GM23338 (cell line): ENCODE results near the gene FRAT1. TPM values are rescaled to one million over a fixed set of nuclear protein-coding genes. Genes with fewer than 3 reads are reported as not detected.

Experiments used
- ATAC-seq: fragments of 200-7000 bp; cut with Tn5 transposase; 3 replicates; pipeline ENCODE4 v1.9.1; 2020
- DNase-seq: peaks from one replicate; pipeline ENCODE4 v3.0.0-alpha.2; 2015; ENCODE audit warnings: low spot score
- H2AFZ ChIP-seq: fragments of 200-600 bp; sonication (generic); 2 replicates; pipeline ENCODE4 v1.8.0; 2016; ENCODE audit warnings: antibody characterized with exemption, mild to moderate bottlenecking, moderate library complexity
- H3F3A ChIP-seq: fragments of 200-600 bp; sonication (generic); replicated peaks from 2 replicates; pipeline ENCODE4 v1.8.0; 2017; ENCODE audit warnings: antibody characterized with exemption, mixed run types, low read depth
- H3K27ac ChIP-seq: fragments of 200-600 bp; sonication (generic); 2 replicates; pipeline ENCODE4 v1.6.1; 2016; ENCODE audit warnings: low read depth
- H3K27me3 ChIP-seq: fragments of 200-600 bp; sonication (generic); 2 replicates; pipeline ENCODE4 v1.8.0; 2016; ENCODE audit warnings: mild to moderate bottlenecking, mixed run types, moderate library complexity; ENCODE audit not compliant: insufficient read depth
- H3K36me3 ChIP-seq: fragments of 200-600 bp; sonication (generic); 2 replicates; pipeline ENCODE4 v1.8.0; 2016; ENCODE audit warnings: mild to moderate bottlenecking; ENCODE audit not compliant: insufficient read depth
- H3K4me1 ChIP-seq: fragments of 200-600 bp; sonication (generic); 2 replicates; pipeline ENCODE4 v1.8.0; 2016; ENCODE audit warnings: mild to moderate bottlenecking, moderate library complexity; ENCODE audit not compliant: insufficient read depth
- H3K4me2 ChIP-seq: fragments of 200-600 bp; sonication (generic); 2 replicates; pipeline ENCODE4 v1.7.1; 2017; ENCODE audit warnings: mixed run types
- H3K4me3 ChIP-seq: fragments of 200-600 bp; sonication (generic); 2 replicates; pipeline ENCODE4 v1.6.1; 2016; ENCODE audit warnings: mixed run types
- H3K79me2 ChIP-seq: fragments of 200-600 bp; sonication (generic); replicated peaks from 2 replicates; pipeline ENCODE4 v1.8.0; 2017; ENCODE audit warnings: mild to moderate bottlenecking; ENCODE audit not compliant: insufficient read depth
- H3K9me2 ChIP-seq: fragments of 200-600 bp; sonication (generic); 2 replicates; pipeline ENCODE4 v1.8.0; 2017; ENCODE audit not compliant: insufficient read depth
- H4K20me1 ChIP-seq: fragments of 200-600 bp; sonication (generic); replicated peaks from 2 replicates; pipeline ENCODE4 v1.8.0; 2017; ENCODE audit warnings: mild to moderate bottlenecking; ENCODE audit not compliant: insufficient read depth
- H3K27ac Mint-ChIP-seq: 2 replicates; pipeline ENCODE4 v1.8.0; 2020; ENCODE audit warnings: inconsistent platforms, mild to moderate bottlenecking, moderate library complexity, mixed read lengths
- H3K27me3 Mint-ChIP-seq: 3 replicates; pipeline ENCODE4 v1.8.0; 2022; ENCODE audit warnings: low read depth, mild to moderate bottlenecking, moderate library complexity, mixed read lengths, inconsistent platforms; ENCODE audit not compliant: insufficient read depth, poor library complexity
- H3K36me3 Mint-ChIP-seq: 3 replicates; pipeline ENCODE4 v1.8.0; 2021; ENCODE audit warnings: low read depth, mild to moderate bottlenecking, inconsistent platforms, moderate library complexity, mixed read lengths
- H3K4me1 Mint-ChIP-seq: 3 replicates; pipeline ENCODE4 v1.8.0; 2020; ENCODE audit warnings: mild to moderate bottlenecking, inconsistent platforms, mixed read lengths
- H3K4me3 Mint-ChIP-seq: 3 replicates; pipeline ENCODE4 v1.8.0; 2021; ENCODE audit warnings: moderate library complexity, mild to moderate bottlenecking, inconsistent platforms, mixed read lengths
- H3K9me3 Mint-ChIP-seq: 3 replicates; pipeline ENCODE4 v1.8.0; 2020; ENCODE audit warnings: moderate library complexity, mild to moderate bottlenecking, inconsistent platforms, mixed read lengths
- JUNB ChIP-seq: IDR thresholded peaks from one replicate; pipeline ENCODE4 v1.6.1; 2016; ENCODE audit warnings: antibody characterized with exemption; ENCODE audit not compliant: unreplicated experiment
- POLR2AphosphoS5 ChIP-seq: IDR thresholded peaks from 2 replicates; pipeline ENCODE4 v1.6.1; 2016; ENCODE audit warnings: antibody characterized with exemption, low read depth
- ZNF331 ChIP-seq: fragments of 250-450 bp; sonication (Bioruptor Pico); IDR thresholded peaks from 2 replicates; pipeline ENCODE4 v1.5.0; 2020; ENCODE audit warnings: low read depth, mild to moderate bottlenecking, moderate library complexity
- polyA plus RNA-seq: library from polyadenylated mRNA; unstranded; fragments of >200 nt; fragmentation: Nextera tagmentation; extraction: Ambion mirVana; gene quantifications from 2 replicates; pipeline ENCODE4 v1.2.1, GENCODE V29; 2016
- total RNA-seq: library from RNA; depleted of rRNA; stranded (reverse); fragments of >200 nt; shearing (Covaris generic); gene quantifications from 2 replicates; pipeline ENCODE4 v1.2.3, GENCODE V29; 2014
- TF ChIP-seq, protein P1 (sequence below), 2 experiments: fragments of 200-600 bp in 1 of 2; sonication (generic) in 1 of 2; conservative IDR thresholded peaks; 2 replicates each; pipeline versions ENCODE4 v1.5.1 to v1.6.1; 2016 to 2017; ENCODE audit warnings: antibody characterized with exemption in 2 of 2, low read depth in 2 of 2, mild to moderate bottlenecking in 2 of 2, moderate library complexity in 1 of 2
- TF ChIP-seq, protein P2 (sequence below): IDR thresholded peaks from one replicate; pipeline ENCODE4 v1.6.1; 2018; ENCODE audit warnings: antibody characterized with exemption; ENCODE audit not compliant: unreplicated experiment

Gene FRAT1
- total and polyA plus RNA-seq, 2 experiments from 2014 or later, result 1.4 to 8.5 TPM

DNA sequence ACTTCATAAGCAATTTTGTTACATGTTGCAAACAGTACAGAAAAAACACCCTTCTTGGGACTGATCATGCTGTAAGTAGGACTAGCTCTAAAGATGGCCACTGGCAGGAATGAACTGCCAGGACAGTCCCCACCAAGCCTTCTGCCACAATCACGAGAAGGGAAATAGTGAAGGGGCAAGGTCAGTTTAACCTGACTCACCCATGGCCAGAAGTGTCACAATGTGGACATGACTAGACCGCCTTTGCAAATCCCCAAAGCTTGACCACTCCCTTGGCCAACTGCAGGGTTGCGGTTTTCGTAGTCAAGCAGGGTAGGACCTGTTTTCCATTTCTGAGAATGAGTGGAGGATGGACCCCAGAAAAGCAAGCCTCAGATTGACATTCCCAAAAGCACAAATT, 34.9 kb downstream of the FRAT1 start:
- Histone ChIP-seq H3K9me2 (no peaks in the 10 kb centered on the region), H3K4me1 (0 out of 2 replicates have a peak, but pooled peaks cover 2% of the 10 kb centered on the region), H4K20me1 (no peaks in the 10 kb centered on the region; the same call in 1 of the 2 replicates), H3K36me3 (peaks cover 11% of the 10 kb centered on the region; the same call in 1 of the 2 replicates), H3K79me2 (no peaks in the 10 kb centered on the region), H3F3A (peaks cover 18% of the 10 kb centered on the region), H3K27me3 (no peaks in the 10 kb centered on the region), H3K4me2 (no peak overlapping the region), H2AFZ (no peak overlapping the region), H3K4me3 (no peak overlapping the region), H3K27ac (peak overlapping the region; percentile 63; the same call in 1 of the 2 replicates)
- peaks cover 5% of the 10 kb centered on the region; the same call in 2 of the 3 replicates for H3K4me1 Mint-ChIP-seq
- TF ChIP-seq POLR2AphosphoS5, result no peak
- H3K9me3 Mint-ChIP-seq, result no peaks in the 10 kb centered on the region
- H3K36me3 Mint-ChIP-seq, result peaks cover 38% of the 10 kb centered on the region
- no peak for DNase-seq
- peaks cover 10% of the 10 kb centered on the region for H3K27me3 Mint-ChIP-seq
- no peak for ATAC-seq
- H3K4me3 Mint-ChIP-seq, result no peak overlapping the region
- no peak overlapping the region for H3K27ac Mint-ChIP-seq

DNA sequence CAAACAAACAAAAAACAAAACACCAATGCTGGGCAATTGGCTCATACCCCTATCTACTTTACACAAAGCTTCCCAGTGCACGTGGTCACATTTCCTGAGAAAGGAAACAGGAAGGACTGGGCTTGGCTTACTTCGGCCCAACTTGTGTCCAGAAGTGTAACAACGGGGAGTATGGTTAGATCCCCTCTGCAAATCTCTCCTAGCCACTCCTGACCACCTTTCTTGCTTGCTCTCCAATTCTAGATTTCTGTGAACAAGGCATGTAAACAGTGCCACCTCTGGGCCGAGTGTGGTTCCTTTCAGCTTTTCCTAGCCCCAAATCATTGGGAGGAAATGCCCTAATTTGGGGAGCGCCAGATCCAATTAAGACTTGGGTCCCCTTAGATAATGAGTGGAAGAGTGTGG, 36.5 kb downstream of the FRAT1 start:
- H3F3A ChIP-seq, result peaks cover 10% of the 10 kb centered on the region
- Mint-ChIP-seq H3K27me3 (peaks cover 10% of the 10 kb centered on the region), H3K36me3 (peaks cover 48% of the 10 kb centered on the region), H3K4me1 (peaks cover 5% of the 10 kb centered on the region; the same call in 2 of the 3 replicates), H3K27ac (peak overlapping the region; percentile 90), H3K9me3 (no peaks in the 10 kb centered on the region), H3K4me3 (no peak overlapping the region)
- TF ChIP-seq, protein P1, sequence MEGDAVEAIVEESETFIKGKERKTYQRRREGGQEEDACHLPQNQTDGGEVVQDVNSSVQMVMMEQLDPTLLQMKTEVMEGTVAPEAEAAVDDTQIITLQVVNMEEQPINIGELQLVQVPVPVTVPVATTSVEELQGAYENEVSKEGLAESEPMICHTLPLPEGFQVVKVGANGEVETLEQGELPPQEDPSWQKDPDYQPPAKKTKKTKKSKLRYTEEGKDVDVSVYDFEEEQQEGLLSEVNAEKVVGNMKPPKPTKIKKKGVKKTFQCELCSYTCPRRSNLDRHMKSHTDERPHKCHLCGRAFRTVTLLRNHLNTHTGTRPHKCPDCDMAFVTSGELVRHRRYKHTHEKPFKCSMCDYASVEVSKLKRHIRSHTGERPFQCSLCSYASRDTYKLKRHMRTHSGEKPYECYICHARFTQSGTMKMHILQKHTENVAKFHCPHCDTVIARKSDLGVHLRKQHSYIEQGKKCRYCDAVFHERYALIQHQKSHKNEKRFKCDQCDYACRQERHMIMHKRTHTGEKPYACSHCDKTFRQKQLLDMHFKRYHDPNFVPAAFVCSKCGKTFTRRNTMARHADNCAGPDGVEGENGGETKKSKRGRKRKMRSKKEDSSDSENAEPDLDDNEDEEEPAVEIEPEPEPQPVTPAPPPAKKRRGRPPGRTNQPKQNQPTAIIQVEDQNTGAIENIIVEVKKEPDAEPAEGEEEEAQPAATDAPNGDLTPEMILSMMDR (conservative IDR thresholded peaks at IDR 0.05; ENCODE audit: low read depth in 2 of 2), result peak; percentile 75 to 84
- no peak for TF ChIP-seq ZNF331 (CRISPR knock-in tag)
- peaks cover 11% of the 10 kb centered on the region; the same call in 1 of the 2 replicates for H3K36me3 ChIP-seq
- no peaks in the 10 kb centered on the region; the same call in 1 of the 2 replicates for H4K20me1 ChIP-seq
- DNase-seq, result peak; percentile 74
- H3K9me2 ChIP-seq, result no peaks in the 10 kb centered on the region
- no peak overlapping the region for H2AFZ ChIP-seq
- no peak overlapping the region for H3K4me2 ChIP-seq
- H3K79me2 ChIP-seq, result no peaks in the 10 kb centered on the region
- no peak overlapping the region for H3K27ac ChIP-seq
- no peak overlapping the region for H3K4me3 ChIP-seq
- H3K27me3 ChIP-seq, result no peaks in the 10 kb centered on the region
- H3K4me1 ChIP-seq, result 0 out of 2 replicates have a peak, but pooled peaks cover 2% of the 10 kb centered on the region
- ATAC-seq, result peak; percentile 87

DNA sequence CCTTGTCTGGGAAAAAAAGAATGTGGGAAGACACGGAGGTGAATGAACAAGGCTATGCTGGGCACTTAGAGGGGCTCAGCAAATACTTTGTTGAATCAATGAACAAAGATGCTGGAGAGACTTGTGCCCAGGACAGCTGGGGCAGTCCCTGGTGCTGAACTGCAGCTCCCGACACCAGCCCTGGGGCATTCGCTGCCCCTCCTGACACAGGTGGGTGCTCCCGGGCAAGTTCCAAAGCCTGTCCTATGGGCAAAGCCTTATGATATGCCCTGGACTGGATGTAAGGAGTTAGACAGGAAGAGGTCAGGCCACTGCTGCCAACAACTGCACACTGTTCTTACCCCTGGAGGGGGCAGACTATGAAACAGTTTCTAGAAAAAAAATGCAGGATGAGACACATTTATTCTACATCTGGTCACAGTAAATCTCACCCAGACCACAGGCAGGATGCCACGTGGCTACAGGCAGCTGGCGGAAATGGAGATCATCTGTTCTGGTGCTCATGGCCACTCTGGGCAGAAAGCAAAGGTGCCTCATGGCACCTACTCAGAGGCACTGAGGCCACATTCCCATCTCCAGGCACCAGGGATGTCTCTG, 37.3 kb downstream of the FRAT1 start:
- Mint-ChIP-seq H3K27ac (peak overlapping the region; percentile 90), H3K4me3 (no peak overlapping the region; the same call in 2 of the 3 replicates), H3K27me3 (peaks cover 10% of the 10 kb centered on the region), H3K4me1 (peaks cover 5% of the 10 kb centered on the region; the same call in 2 of the 3 replicates), H3K9me3 (no peaks in the 10 kb centered on the region), H3K36me3 (peaks cover 51% of the 10 kb centered on the region)
- Histone ChIP-seq H3K27me3 (no peaks in the 10 kb centered on the region), H3K36me3 (peaks cover 11% of the 10 kb centered on the region; the same call in 1 of the 2 replicates), H2AFZ (no peak overlapping the region), H3K9me2 (no peaks in the 10 kb centered on the region), H3K4me2 (no peak overlapping the region), H3K27ac (0 out of 2 replicates have a peak overlapping the region, but pooled peaks have one; percentile 26), H3K4me1 (0 out of 2 replicates have a peak, but pooled peaks cover 2% of the 10 kb centered on the region), H3K79me2 (no peaks in the 10 kb centered on the region), H3F3A (peaks cover 10% of the 10 kb centered on the region), H3K4me3 (no peak overlapping the region), H4K20me1 (no peaks in the 10 kb centered on the region; the same call in 1 of the 2 replicates)
- no peak for ATAC-seq
- no peak for DNase-seq
- TF ChIP-seq JUNB, result no peak
- TF ChIP-seq, protein P2, sequence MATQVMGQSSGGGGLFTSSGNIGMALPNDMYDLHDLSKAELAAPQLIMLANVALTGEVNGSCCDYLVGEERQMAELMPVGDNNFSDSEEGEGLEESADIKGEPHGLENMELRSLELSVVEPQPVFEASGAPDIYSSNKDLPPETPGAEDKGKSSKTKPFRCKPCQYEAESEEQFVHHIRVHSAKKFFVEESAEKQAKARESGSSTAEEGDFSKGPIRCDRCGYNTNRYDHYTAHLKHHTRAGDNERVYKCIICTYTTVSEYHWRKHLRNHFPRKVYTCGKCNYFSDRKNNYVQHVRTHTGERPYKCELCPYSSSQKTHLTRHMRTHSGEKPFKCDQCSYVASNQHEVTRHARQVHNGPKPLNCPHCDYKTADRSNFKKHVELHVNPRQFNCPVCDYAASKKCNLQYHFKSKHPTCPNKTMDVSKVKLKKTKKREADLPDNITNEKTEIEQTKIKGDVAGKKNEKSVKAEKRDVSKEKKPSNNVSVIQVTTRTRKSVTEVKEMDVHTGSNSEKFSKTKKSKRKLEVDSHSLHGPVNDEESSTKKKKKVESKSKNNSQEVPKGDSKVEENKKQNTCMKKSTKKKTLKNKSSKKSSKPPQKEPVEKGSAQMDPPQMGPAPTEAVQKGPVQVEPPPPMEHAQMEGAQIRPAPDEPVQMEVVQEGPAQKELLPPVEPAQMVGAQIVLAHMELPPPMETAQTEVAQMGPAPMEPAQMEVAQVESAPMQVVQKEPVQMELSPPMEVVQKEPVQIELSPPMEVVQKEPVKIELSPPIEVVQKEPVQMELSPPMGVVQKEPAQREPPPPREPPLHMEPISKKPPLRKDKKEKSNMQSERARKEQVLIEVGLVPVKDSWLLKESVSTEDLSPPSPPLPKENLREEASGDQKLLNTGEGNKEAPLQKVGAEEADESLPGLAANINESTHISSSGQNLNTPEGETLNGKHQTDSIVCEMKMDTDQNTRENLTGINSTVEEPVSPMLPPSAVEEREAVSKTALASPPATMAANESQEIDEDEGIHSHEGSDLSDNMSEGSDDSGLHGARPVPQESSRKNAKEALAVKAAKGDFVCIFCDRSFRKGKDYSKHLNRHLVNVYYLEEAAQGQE, result no peak
